ENCODE data around the gene PGC. TPM values are rescaled to one million over a fixed set of nuclear protein-coding genes. Genes with fewer than 3 reads are reported as not detected.

The PGC gene
- total RNA-seq (2022; extraction: Qiagen RNA extraction), result 0.08 to 0.14 TPM (median 0.12 TPM) in 3 of 5 replicates, not detected in the others

GRCh38 chr6:41747256-41748101 lies at the start of gene PGC:
Gene PGC (minus strand): TSS chr6:41747397. CDS start chr6:41747334, 63 bp downstream.

GRCh38 chr6:41787219-41787917 lies 40.2 kb upstream of the PGC start, which contains the start of gene TOMM6:
Gene TOMM6 (plus strand): TSS chr6:41787694. CDS start chr6:41787698, 4 bp downstream.

GRCh38 chr6:41780551-41781365 lies 33.6 kb upstream of the PGC start, which contains the start of gene PRICKLE4:
Gene PRICKLE4 (plus strand): TSS chr6:41780782. CDS start chr6:41783474, 2,692 bp downstream.

GRCh38 chr6:41779788-41780550 lies 32.8 kb upstream of the PGC start, which contains the start of gene FRS3:
Gene FRS3 (minus strand): TSS chr6:41779900. CDS start chr6:41776987, 2,913 bp downstream.

GRCh38 chr6:41735427-41736185 lies 11.6 kb downstream of the PGC start, which contains the start of gene TFEB:
Gene TFEB (minus strand): TSS chr6:41735608. CDS start chr6:41691213, 44,395 bp downstream.

Other genes with a start within 250 kb of the PGC start
- 20.2 to 26.3 TPM (median 23.8 TPM) in 5 replicates for gene FOXP4, start 201.0 kb downstream of the PGC start, total RNA-seq (2022; extraction: Qiagen RNA extraction)
- 0.56 to 0.85 TPM (median 0.67 TPM) in 5 replicates for gene MDFI, start 108.9 kb downstream of the PGC start, total RNA-seq (2022; extraction: Qiagen RNA extraction)
- gene TFEB, start 11.8 kb downstream of the PGC start, total RNA-seq (2022; extraction: Qiagen RNA extraction), result 8.0 to 9.8 TPM (median 8.4 TPM) in 5 replicates
- gene FRS3, start 32.5 kb upstream of the PGC start, total RNA-seq (2022; extraction: Qiagen RNA extraction), result 2.0 to 2.8 TPM (median 2.2 TPM) in 5 replicates
- gene PRICKLE4, start 33.4 kb upstream of the PGC start, total RNA-seq (2022; extraction: Qiagen RNA extraction), result 0.70 to 1.2 TPM (median 0.92 TPM) in 5 replicates
- 281 to 324 TPM (median 298 TPM) in 5 replicates for gene TOMM6, start 40.3 kb upstream of the PGC start, total RNA-seq (2022; extraction: Qiagen RNA extraction)
- 0.91 to 1.4 TPM (median 1.1 TPM) in 5 replicates for gene USP49, start 148.0 kb upstream of the PGC start, total RNA-seq (2022; extraction: Qiagen RNA extraction)
- gene MED20, start 173.7 kb upstream of the PGC start, total RNA-seq (2022; extraction: Qiagen RNA extraction), result 13.2 to 20.7 TPM (median 14.9 TPM) in 5 replicates
- 38.5 to 49.8 TPM (median 40.9 TPM) in 5 replicates for gene BYSL, start 174.1 kb upstream of the PGC start, total RNA-seq (2022; extraction: Qiagen RNA extraction)
- gene CCND3, start 194.4 kb upstream of the PGC start, total RNA-seq (2022; extraction: Qiagen RNA extraction), result 121 to 173 TPM (median 155 TPM) in 5 replicates

Measured in A549 treated with Hydrocortisone at 1 μM for 4 hours (cell line).